Glomerular visceral epithelial cell (primary cell): ENCODE data around the gene MYT1.

Source experiments
- DNase-seq: peaks from one replicate; pipeline ENCODE4 v3.0.0-alpha.2; 2016; ENCODE audit errors: extremely low spot score

Gene MYT1

DNA sequence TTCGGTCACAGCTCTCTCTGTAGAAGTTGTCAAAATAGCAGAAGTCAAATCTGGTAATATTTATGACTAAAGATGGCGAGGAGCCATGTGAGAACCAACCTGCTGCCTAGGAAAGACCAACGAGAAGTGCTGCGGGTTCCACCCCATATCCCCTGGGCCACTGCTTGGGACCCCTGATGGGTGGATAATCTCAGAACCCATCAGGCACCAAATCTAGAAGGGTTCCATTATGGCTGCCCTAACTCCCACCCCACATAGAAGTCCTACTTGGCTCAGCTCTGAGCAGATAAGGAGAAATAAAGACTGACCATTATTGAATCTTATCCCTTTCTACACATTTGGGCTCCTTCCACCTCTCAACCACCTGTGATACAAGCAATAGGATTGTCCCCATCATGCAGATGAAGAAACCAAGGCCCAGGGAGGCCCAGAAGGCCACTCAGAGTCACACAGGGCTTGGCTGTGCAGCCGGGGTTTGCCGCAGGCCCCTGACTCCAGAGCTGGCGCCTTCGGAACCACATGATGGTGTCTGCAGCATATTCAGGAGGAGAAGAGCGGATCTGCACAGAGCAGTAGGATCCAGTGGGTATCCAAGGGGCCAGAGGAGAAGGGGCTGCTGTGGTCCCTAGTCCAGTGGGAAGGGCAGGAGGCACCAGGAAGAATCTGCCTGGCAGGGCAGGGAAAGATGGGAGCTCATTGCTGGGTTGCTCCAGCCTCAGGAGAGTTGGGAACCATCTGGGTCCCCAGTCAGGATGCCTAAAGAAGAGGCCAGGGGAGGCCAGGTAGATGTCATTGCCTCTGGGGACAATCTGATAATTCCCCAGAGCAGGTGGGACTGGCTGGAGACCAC lies 81.7 kb downstream of the MYT1 start:
- DNase-seq: no peak

DNA sequence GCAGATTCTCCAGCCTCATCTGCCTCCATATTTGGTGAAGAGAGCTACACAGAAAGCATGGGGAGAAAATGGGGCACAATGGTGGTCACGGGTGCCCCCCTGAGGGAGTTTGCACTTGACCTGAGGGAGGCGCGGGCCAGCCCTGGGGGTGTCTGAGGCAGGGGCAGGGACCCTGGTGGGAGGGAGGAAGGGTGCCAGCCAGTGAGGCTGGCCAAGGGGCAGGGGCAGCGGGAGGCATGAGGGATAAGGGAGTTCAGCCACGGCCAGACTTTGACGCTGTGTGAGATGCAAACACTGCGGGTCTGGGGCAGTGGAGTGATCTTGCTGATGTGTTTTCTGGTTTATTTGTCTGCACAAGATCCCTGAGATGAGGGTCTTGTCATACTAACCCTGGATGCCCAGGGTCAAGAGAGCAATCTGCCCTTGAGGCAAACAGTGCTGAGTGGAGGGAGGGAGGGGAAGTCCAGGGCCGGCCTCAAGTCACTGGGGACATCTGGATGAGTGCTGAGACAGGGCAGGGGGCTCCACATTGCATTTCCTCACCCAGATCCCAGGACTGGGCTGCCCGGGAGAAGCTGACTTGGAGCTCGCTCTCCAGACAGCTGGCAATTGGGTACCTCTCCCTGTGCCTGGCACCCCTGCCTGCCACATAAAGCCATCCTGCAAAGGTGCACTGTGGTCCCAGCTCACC lies 82.5 kb downstream of the MYT1 start:
- DNase-seq: no peak

DNA sequence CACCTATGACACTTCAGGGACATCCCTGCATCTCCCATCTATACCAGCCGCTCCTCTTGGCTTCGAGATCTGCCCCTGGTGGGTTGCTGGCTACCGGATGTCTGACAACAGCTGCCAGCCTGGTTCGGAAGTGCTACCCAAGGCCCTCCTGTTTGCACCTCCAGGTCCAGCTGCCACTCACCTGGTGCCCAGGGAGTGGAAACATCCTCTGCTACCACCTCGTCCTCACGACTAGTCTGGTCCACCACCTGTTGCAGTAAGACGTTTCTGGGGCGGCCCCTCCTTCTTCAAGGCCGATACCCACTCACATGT lies 83.0 kb downstream of the MYT1 start:
- no peak for DNase-seq

DNA sequence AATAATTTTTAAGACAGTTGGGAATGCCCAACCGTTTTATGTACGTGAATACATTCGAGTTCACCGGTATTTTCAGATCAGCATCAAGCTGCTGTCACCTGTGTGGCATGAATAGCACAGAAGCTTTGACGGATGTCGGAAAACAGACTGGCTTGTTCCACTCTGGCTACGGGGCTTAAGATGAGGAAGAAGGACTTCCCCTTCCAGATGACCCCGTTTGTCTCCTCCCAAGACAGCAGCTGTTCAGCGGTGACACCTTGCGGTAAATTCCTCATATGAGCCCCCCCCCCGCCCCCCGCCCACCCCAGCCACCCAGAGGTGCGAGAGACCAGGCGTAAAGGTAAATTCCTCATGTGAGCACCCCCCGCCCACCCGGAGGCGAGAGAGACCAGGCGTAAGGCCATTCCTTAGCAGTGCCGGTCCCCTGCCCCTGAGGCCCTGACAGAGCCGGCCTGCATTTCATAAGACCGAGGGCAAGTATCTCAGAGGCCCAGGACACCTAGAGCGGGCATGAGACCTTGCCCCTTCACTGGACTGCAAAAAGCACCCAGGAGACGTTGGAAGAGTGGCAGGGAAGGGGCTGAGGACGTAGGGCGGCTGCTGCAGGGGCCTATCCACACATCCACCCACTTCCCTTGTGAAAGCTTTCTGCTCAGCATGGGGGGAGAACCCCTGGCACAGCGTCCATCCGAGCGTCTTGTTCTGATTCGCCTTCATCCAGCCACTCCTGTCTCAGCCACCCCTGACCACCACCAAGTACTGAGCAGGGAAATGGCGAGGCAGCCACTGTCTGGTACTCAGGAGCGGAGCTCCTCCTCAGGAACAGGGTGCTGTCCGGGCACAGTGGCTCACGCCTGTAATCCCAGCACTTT lies 84.0 kb downstream of the MYT1 start:
- no peak for DNase-seq

DNA sequence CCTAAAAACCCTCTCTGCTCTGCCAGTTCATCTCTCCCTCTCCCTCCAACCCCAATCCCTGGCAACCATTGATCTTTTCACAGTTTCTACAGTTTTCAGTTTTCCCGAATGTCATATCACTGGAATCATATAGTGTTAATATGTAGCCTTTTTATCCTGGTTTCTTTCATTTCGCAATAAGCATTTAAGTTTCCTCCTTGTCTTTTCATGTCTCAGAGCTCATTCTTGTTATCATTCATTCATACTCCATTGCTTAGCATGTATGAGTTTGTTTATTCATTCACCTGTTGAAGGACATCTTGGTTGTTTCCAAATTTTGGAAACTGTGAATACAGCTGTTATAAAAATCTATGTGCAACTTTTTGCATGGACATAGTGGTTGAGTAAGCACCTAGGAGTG lies 85.8 kb downstream of the MYT1 start:
- DNase-seq: no peak

DNA sequence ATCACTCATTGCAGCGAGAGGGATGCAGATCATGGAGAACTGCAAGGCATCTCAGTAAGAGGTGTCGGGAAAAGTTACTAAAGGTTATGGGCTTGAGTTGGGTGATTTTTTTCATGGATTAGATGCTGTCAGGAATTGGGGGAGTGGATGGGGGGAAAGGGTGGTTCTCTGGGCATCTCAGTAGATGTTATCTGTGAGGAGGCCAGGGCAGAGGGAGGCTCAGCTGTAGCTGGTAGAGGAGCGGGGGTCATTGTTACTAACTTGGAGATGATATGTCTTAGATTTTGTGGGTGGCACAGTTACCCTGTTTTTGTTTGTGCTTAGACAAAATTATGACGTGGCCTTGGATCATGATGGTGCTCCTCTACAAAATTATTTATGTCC lies 88.7 kb downstream of the MYT1 start:
- DNase-seq: no peak

DNA sequence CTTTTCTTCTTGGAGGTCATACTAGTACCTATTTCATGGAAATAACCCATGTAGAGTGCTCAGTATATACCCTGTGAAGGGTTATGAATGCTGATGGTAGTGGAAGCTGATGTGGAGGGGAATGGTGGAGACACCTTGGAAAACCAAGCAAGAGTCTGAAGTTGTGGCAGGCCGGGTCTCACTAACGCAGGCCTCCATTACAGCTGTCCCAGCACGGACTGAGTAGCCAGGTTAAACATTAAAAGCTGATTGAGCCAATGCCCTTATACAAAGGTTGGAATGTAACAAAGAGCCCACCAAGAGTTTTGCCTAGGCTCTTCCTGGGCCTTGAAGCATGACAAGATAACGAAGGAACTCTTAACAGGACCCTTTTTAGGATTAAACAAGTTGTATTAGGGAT lies 89.2 kb downstream of the MYT1 start:
- DNase-seq: no peak

DNA sequence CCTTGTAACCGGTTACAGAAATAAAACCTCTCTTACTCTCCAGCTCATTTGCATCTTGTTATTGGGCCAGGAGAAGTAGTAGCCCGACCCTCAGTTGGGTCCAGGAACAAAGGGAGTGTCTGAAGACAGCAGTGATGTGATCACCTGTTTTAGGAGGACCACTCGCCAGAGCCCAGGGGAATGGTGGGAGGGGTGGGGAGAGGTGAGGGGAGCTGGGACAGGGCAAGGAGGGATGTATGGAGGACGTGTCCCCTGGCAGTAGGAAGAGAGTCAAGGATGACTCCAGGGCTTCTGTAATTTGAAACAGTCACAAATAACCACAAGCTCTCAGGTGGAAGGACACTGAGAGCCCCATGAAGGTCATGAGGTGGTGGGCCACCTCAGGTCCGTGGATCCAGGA lies 89.9 kb downstream of the MYT1 start:
- no peak for DNase-seq

DNA sequence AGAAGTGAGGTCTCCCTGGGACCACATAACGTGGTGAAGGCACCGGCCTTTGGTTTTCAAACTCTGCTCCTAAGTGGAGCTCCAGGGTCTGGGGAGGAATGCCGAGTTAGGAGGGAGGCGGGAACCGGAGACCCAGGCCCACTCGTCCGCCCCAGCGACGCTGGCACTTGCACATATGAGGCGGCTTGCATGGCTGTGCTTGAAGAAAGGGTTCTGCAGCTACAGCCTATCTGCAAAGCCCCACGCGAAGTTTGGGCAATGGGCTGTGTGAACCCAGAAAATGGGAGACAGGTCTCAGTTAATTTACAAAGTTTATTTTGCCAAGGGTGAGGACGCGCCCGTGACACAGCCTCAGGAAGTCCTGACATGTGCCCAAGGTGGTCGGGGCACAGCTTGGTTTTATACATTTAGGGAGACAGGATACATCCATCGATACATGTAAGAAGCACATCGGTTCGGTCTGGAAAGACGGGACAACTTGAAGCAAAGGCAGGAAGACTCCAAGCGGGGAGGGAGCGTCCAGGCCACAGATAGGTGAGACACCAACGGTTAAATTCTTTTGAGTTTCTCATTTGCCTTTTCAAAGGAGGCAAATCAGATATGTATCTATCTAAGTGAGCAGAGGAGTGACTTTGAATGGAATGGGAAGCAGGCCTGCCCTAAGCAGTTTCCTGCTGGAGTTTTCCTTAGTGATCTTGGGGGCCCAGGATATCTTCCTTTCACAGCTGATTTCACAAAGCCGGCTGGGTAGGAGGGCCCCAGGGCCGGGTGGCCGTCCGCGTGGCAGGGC lies 90.5 kb downstream of the MYT1 start:
- peak; percentile 8 for DNase-seq

DNA sequence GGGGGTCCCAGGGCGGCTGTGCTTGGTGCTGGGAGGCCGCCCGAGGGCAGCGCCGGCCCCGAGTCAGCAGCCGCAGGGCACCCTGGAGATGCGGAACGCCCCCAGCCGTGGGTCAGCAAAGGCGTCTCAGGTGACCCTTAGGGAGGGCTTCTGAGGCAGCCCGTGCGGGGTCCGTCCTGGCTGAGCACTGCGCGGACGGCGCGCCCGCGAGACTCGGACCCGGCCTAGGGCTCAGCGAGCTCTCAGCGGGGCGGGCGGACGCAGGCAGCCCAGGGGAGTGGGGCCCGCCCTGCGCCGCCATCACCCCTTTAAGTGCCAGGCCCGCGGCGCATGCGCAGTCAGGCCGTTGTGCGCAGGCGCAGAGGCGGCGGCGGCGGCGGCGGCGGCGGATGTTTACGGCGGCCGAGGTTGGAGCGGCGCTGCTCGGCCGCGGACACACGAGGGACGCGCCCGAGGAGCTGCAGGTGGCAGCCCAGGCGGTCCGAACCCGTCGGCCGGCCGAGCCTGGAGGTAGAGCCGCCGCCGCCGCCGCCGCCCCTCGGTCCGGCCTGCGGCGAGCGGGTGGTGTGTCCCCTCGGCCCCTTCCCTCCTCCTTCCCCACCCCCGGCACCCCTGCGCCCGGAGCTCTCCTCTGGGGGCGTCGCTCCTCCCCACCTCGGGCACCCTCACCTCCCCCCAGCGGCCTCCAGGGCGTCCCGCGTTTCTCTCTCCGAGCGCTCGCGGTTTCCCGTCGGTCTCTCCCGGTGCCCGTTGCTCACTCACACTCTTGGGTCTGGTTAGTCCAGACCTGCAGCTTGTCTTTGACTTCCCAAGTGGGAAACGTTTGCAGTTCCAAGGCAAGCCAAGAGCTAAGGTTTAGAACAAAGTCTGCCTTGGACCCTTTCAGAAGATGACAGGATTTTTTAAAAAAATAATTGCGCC lies 91.4 kb downstream of the MYT1 start, which contains the start of gene PCMTD2:
Gene PCMTD2 (plus strand): TSS at position 388 of the 921 bp plus-strand sequence. CDS start 4,218 bp downstream, outside the sequence.
- peak; percentile 94 for DNase-seq

DNA sequence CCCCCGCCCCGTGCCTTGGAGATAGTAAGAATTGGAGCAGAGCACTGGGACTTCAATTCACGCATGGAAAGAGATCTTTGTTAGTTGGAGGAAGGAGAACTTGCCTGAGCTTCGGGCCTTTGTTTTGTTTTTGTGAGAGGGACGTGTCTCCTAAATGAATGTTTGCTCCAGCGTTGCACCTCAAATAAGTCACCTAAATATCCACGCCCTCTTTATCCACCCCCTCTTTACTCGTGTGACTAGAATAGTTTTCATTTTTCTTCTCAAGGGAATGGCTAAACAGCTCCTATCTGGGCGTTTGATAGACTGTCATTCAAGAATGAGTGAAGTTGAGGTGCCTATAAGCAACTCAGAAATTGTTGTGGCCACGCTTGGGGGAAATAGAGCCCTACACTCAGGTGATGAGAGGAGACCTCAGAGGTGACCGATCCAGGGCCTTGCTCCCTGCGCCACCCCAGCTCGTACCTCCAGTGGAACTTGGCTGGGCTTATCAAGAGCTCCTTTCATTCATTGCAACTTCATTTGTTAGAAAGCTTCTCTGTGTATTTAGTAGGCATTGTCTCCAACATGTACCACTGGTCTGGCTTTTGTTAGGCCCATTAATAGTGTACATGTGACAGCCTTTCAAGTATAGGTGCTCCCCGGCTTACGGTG lies 92.2 kb downstream of the MYT1 start:
- no peak for DNase-seq

DNA sequence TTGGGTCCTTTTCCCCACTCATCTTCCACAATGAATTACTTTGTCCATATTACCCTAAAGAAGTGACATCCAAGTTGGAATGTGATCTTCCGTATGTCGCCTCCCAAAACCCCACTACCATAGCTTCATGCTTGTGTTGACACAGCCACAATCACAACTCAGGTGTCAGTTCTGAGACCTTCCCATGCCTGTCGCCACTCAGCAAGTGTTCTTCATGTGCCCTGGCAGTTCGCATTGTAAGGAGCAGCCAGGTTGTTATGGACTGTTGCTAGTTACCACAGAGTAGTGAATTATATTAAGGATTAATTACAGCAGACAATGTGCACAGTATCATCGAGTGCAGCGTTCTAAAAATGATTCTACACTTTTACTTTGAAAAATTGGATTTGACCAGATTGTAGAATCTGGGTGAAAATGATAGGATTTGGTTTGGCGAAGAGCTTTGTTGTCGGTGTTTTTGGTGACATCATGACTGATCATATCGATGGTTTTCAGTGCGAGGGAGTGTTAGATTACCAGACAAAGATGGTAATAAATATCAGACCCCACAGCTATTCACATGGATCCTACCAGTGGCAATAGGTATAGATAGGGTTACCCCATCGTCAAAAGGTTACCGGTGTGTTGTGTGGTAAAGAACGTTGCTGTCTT lies 93.0 kb downstream of the MYT1 start:
- DNase-seq: no peak

DNA sequence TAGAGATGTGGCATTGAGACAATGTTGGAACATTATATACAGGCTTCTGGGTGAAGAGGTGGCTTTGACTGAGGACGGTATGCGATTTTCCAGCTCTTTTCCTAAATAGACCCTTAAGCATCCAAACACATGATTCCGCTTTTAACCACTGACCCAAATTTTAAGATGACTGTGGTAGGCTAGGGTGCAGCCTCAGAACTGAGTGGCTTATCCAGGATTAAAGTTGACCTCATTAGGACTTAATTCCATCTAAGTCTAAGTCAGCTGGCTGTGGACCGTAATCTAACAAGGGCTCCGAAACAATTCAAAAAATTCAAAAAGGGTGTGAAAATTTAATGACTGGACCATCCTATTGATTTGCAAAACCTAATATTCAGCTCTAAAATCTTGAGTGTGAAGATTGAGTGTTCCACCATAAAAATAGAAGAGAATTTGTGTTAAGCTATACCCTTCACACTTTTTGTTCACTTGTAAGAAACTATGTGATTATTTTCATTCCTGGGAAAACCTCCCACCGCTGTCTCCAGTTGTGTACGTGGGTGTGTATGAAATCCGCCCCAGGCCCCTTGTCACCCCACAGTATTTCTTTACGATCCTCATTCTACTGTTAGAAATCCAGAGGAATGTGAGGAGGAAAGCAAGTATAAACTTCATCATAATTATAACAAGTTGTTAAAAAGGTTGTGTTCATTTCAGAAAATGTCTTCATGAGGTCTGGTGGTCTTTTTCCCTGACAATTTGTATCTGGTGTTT lies 94.0 kb downstream of the MYT1 start:
- DNase-seq: no peak

DNA sequence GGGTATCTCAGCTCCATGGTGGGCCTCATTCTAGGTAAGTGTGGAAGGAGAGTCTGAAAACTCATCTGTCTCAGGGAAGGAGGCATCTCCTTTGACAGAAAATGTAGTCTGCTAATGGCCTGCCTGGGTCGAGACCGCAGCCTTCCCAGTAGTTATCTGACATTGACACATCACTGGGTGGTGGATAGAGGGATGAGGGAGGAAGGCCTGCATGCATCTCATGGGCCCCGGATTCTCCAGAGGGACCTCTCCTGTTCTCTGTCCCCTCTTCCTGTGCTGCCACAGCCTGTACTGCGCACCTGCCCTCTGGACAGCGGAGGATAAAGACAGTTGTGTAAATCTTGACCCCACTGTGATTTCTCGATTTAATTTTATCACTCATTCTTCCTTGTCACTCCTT lies 96.0 kb downstream of the MYT1 start:
- no peak for DNase-seq

DNA sequence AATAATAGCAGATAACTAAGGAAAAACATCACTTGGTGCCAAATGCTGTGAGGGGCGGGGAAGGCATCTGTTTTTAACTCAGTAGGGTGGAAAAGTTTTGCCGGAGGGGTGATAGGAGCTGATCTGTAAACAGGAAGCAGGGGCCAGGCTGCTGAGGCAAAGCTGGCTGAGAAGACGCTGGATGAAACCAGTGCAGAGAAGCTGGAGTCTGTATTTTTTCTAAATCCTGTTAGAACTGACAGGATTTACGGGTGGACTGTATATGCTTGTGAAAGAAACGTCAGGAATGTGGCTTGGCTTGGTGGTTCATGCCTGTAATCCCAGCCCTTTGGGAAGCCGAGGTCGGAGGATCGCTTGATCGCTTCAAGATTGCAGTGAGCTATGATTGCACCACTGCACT lies 96.9 kb downstream of the MYT1 start:
- DNase-seq: no peak

DNA sequence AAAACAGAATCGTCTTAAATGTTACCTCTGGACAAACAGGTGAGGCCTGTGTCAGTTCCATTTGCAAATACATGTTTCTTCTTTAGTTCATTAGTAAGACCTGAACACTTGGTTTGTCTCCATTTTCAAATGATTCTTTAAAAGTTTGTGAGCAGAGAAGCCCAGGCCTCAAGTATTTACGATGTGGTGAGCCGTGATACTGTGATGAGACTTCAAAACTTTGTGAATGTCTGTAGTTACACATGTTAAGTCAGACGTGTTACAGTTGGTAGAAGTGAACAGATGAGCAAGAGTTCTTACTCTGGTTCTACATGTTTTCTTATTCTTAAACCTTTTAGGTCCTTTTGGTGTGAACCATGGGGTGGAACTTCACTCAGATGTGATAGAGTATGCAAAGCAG lies 99.8 kb downstream of the MYT1 start:
- DNase-seq: no peak

DNA sequence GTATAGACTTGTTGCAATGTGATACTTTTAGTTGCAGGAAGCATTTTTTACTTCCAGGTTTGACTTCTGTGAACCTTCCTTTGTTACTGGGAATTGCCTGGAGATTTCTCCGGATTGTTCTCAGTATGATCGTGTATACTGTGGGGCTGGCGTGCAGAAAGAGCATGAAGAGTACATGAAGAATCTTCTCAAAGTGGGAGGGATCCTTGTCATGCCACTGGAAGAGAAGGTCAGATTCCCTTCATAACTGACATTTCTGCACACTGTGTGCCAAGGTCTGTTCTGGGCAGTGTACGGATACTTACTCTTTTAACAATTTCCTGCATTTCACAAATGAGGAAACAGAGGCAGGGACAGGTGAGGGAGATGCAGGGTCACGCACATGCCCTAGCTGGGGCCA lies 100.9 kb downstream of the MYT1 start:
- DNase-seq: no peak

DNA sequence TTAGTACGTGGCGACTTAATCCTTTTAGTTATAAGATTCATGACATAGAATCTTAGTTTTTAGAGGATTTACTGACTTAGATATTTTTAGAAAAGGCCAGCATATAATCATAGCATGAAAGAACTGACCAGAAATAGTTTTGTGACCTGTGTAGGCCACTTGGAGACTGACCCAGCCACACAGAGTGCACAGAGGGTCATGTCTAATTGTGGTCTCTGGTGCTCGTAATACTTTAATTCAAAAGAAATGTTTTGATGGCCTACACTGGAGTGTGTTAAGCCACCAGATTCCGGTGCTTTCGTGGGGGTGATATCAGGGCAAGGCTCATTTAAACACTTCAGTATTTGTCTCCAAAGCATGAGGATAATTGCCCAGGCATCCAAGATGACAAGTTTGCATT lies 102.7 kb downstream of the MYT1 start:
- no peak for DNase-seq

DNA sequence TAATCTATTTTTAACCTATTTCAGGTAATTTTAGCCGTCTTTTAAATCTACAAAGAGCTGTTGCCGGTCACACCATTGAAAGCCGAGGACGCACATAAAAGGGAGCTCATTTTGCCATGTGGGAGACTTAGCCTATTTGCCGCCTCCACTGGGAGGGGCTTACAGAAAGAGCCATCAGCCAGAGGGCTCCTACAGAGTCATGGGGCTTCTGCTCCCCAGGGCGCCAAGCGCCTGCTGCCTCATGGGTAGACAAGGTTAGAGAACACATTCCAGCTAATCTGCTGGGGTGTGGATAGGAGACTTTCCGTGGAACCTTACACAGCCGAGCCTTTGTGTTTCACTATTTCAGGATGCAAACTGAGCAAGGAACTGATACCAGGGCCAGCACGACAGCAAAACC lies 103.9 kb downstream of the MYT1 start:
- DNase-seq: no peak
